RWPE2 (cell line): ENCODE data around the gene ALKBH8.

ENCODE experiments used
- ATAC-seq: fragments of 200-7000 bp; cut with Tn5 transposase; 3 replicates; pipeline ENCODE4 v1.9.1; 2021; ENCODE audit warnings: low read depth
- DNase-seq: peaks from one replicate; pipeline ENCODE4 v3.0.0-alpha.2; 2020; ENCODE audit warnings: low spot score
- H3K27ac ChIP-seq: fragments of 450-650 bp; 2 replicates; pipeline ENCODE4 v1.5.1; 2017; ENCODE audit warnings: mild to moderate bottlenecking; ENCODE audit not compliant: poor library complexity, severe bottlenecking
- H3K27me3 ChIP-seq: fragments of 250-450 bp; sonication (Bioruptor Pico); 2 replicates; pipeline ENCODE4 v1.5.1; 2021; ENCODE audit warnings: mild to moderate bottlenecking, moderate library complexity; ENCODE audit not compliant: insufficient read depth, poor library complexity, severe bottlenecking
- H3K36me3 ChIP-seq: fragments of 250-450 bp; sonication (Bioruptor Pico); 2 replicates; pipeline ENCODE4 v1.5.1; 2020; ENCODE audit warnings: low read depth, mild to moderate bottlenecking, moderate library complexity
- H3K4me1 ChIP-seq: fragments of 250-450 bp; sonication (Bioruptor Pico); 2 replicates; pipeline ENCODE4 v1.5.1; 2021; ENCODE audit warnings: mild to moderate bottlenecking, moderate library complexity; ENCODE audit not compliant: insufficient read depth, poor library complexity, severe bottlenecking
- H3K4me3 ChIP-seq: fragments of 250-450 bp; sonication (Bioruptor Pico); 2 replicates; pipeline ENCODE4 v1.5.1; 2021; ENCODE audit warnings: mild to moderate bottlenecking, moderate library complexity; ENCODE audit not compliant: severe bottlenecking
- H3K9me3 ChIP-seq: fragments of 250-450 bp; sonication (Bioruptor Pico); 2 replicates; pipeline ENCODE4 v1.5.1; 2021; ENCODE audit warnings: mild to moderate bottlenecking, moderate library complexity; ENCODE audit not compliant: severe bottlenecking
- TF ChIP-seq, protein P1 (sequence below): fragments of 450-650 bp; IDR thresholded peaks from one replicate; pipeline ENCODE4 v1.5.1; 2017; ENCODE audit warnings: mild to moderate bottlenecking, moderate library complexity; ENCODE audit not compliant: poor library complexity, severe bottlenecking

Gene ALKBH8

DNA sequence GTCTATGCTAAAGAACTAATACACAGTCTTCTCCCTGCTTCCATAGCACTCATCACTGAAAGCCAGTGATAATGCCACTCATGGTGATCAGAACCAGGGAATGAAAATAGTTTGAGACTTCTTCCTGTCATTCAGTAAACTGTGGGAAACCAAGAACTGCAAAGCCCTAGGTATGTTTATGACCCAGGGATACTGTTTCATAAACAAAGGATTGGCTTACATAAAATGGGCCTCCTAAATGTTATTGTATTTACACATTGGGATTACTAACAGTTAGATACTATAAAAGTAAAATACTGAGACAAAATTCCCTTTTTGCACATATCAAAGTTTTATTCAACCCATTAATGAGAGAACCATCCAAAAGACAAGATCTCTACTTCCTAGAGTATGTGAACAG is 86.6 kb downstream of the ALKBH8 start:
- H3K36me3 ChIP-seq, result no peaks in the 10 kb centered on the region
- DNase-seq (no peak), ATAC-seq (no peak)
- no peaks in the 10 kb centered on the region for H3K27me3 ChIP-seq
- H3K27ac ChIP-seq, result no peak overlapping the region
- TF ChIP-seq, protein P1, sequence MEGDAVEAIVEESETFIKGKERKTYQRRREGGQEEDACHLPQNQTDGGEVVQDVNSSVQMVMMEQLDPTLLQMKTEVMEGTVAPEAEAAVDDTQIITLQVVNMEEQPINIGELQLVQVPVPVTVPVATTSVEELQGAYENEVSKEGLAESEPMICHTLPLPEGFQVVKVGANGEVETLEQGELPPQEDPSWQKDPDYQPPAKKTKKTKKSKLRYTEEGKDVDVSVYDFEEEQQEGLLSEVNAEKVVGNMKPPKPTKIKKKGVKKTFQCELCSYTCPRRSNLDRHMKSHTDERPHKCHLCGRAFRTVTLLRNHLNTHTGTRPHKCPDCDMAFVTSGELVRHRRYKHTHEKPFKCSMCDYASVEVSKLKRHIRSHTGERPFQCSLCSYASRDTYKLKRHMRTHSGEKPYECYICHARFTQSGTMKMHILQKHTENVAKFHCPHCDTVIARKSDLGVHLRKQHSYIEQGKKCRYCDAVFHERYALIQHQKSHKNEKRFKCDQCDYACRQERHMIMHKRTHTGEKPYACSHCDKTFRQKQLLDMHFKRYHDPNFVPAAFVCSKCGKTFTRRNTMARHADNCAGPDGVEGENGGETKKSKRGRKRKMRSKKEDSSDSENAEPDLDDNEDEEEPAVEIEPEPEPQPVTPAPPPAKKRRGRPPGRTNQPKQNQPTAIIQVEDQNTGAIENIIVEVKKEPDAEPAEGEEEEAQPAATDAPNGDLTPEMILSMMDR, result no peak
- H3K4me1 ChIP-seq, result no peaks in the 10 kb centered on the region
- H3K4me3 ChIP-seq, result no peak overlapping the region
- H3K9me3 ChIP-seq, result no peaks in the 10 kb centered on the region

DNA sequence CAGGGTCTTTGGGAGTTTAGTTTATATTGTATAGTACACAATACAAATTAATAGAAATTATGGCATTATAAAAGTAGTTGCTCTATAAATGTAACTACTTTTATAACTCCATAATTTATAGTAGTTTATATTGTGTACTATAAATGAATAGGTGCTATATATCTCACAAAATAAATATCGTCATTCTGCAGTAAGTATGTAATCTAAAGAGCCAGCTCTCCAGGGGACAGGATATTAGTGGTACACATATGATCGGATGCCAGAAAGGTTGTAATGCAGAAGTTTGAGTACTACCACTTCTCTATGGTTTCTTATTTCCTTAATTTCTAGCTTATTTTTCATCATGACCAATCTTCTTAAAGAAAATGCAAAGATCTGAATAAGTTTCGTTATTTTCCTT is 87.7 kb downstream of the ALKBH8 start:
- no peaks in the 10 kb centered on the region for H3K36me3 ChIP-seq

DNA sequence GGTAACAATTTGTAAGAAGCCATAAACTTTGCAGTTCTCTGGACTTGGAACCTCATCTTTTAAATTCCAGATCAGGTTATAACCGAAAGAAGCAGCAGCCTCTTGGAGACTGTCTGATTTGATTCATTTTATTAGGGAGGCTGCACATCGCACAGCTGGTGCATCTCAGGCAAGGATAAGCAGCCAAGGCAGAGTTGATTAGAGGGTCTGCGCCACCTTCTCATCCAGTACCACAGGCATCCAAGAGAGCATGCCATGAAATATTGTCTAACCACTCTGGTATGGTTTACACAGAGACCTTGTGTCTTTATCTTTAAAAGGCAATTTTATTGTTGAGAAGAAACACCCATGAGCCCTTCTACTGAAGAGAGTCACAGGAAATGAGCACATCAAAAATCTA is 91.7 kb downstream of the ALKBH8 start:
- H3K4me3 ChIP-seq, result no peak overlapping the region
- H3K9me3 ChIP-seq, result no peaks in the 10 kb centered on the region
- H3K27me3 ChIP-seq, result no peaks in the 10 kb centered on the region
- DNase-seq (no peak), ATAC-seq (no peak)
- no peaks in the 10 kb centered on the region for H3K36me3 ChIP-seq
- H3K4me1 ChIP-seq, result no peaks in the 10 kb centered on the region
- TF ChIP-seq, protein P1, result no peak
- no peak overlapping the region for H3K27ac ChIP-seq

More for the DNA sequence above, 87.7 kb downstream of the ALKBH8 start:
- no peak for ATAC-seq
- no peaks in the 10 kb centered on the region for H3K4me1 ChIP-seq
- DNase-seq, result no peak
- H3K4me3 ChIP-seq, result no peak overlapping the region
- H3K27ac ChIP-seq, result no peak overlapping the region
- H3K27me3 ChIP-seq, result no peaks in the 10 kb centered on the region
- TF ChIP-seq, protein P1, result no peak
- no peaks in the 10 kb centered on the region for H3K9me3 ChIP-seq

DNA sequence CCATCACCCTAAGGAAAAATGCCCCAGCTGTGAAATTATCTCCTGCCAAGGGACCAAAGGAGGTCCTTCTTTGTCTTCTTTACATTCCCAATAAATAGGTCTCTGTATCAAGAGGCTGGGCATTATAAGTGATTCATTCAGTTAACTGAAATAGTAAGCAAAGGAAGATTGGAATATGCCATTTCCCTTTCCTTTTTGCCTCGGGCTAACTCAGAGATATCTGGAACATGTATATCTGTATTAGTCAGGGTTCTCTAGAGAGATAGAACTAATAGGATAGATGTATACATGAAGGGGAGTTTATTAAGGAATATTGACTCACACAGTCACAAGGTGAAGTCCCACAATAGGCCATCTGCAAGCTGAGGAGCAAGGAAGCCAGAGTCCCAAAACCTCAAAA is 92.6 kb downstream of the ALKBH8 start:
- no peaks in the 10 kb centered on the region for H3K36me3 ChIP-seq
- no peaks in the 10 kb centered on the region for H3K9me3 ChIP-seq
- TF ChIP-seq, protein P1, result no peak
- no peak for ATAC-seq
- H3K4me1 ChIP-seq, result no peaks in the 10 kb centered on the region
- DNase-seq, result no peak
- H3K4me3 ChIP-seq, result no peak overlapping the region
- H3K27ac ChIP-seq, result no peak overlapping the region
- no peaks in the 10 kb centered on the region for H3K27me3 ChIP-seq

DNA sequence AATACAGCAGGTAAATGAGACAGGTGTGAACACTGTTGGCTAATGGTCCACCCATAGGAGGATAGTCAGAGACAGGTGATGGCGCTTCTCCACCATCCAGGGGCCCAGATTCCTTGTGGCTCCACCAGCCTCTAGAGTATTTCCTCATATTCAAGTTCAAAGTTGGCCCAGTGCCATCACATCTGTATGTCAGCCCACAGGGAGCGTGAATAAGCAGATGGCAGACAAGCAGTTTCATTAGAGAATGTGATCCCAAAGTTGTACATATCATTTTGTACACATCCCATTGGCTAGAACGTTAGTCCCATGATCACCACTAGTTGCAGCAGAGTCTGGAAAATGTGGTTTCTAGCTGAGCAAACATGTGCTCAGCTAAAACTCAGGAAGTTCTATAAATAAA is 96.9 kb downstream of the ALKBH8 start:
- Histone ChIP-seq H3K4me3 (no peak overlapping the region), H3K27ac (no peak overlapping the region), H3K36me3 (no peaks in the 10 kb centered on the region), H3K27me3 (no peaks in the 10 kb centered on the region), H3K9me3 (no peaks in the 10 kb centered on the region), H3K4me1 (no peaks in the 10 kb centered on the region)
- ATAC-seq (no peak), DNase-seq (no peak)
- TF ChIP-seq, protein P1, result no peak
